22Rv1 (cell line): Measurements from ENCODE around the gene DTHD1.

Experiments
- H3K27ac ChIP-seq: fragments of 450-650 bp; 2 replicates; pipeline ENCODE4 v1.5.1; 2017
- ZFX ChIP-seq: fragments of 450-650 bp; IDR thresholded peaks from 2 replicates; pipeline ENCODE4 v1.6.1; 2017; ENCODE audit warnings: antibody characterized with exemption, borderline replicate concordance
- TF ChIP-seq, protein P1 (sequence below): fragments of 450-650 bp; IDR thresholded peaks from 2 replicates; pipeline ENCODE4 v1.5.1; 2017; ENCODE audit warnings: mild to moderate bottlenecking

Gene DTHD1

DNA sequence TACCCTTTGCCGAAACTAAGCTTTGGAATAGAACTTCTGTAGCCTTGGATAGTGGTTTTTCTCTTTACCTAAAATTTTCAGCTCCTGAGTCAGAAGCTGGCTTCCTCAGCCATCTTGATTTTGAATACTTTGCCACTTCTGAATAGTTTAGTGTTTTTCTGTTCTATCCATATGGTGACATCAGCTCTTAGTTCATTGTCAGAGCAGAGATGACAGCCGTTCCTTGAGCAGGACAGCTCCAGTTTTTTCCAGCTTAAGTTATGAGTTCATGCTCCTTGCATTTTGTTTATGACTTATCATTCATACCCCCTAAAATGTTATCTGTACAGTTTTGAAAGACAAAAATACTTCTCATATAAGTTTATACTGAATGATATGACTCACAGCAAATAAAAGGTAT, 47.8 kb downstream of the DTHD1 start:
- TF ChIP-seq ZFX, result no peak
- TF ChIP-seq, protein P1, sequence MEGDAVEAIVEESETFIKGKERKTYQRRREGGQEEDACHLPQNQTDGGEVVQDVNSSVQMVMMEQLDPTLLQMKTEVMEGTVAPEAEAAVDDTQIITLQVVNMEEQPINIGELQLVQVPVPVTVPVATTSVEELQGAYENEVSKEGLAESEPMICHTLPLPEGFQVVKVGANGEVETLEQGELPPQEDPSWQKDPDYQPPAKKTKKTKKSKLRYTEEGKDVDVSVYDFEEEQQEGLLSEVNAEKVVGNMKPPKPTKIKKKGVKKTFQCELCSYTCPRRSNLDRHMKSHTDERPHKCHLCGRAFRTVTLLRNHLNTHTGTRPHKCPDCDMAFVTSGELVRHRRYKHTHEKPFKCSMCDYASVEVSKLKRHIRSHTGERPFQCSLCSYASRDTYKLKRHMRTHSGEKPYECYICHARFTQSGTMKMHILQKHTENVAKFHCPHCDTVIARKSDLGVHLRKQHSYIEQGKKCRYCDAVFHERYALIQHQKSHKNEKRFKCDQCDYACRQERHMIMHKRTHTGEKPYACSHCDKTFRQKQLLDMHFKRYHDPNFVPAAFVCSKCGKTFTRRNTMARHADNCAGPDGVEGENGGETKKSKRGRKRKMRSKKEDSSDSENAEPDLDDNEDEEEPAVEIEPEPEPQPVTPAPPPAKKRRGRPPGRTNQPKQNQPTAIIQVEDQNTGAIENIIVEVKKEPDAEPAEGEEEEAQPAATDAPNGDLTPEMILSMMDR, result no peak
- no peak overlapping the region for H3K27ac ChIP-seq

DNA sequence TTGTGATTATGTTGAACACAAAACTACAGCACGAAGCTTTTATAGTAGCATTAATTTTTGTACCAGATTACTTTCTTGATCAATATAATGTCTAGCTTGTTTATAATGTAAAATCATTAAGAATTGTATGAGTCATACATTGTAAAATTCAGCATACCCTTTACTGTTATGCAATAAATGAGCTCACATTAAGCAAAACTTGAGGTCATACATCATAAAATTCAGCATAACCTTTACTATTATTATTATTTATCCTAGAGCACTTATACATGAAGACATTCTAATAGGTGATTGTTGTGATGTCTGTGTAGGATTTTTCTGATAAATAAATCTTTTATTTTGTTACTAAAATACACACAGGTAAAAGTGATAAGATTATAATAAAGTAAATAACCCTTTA, 49.4 kb downstream of the DTHD1 start:
- TF ChIP-seq ZFX, result no peak
- TF ChIP-seq, protein P1, result no peak
- no peak overlapping the region for H3K27ac ChIP-seq

DNA sequence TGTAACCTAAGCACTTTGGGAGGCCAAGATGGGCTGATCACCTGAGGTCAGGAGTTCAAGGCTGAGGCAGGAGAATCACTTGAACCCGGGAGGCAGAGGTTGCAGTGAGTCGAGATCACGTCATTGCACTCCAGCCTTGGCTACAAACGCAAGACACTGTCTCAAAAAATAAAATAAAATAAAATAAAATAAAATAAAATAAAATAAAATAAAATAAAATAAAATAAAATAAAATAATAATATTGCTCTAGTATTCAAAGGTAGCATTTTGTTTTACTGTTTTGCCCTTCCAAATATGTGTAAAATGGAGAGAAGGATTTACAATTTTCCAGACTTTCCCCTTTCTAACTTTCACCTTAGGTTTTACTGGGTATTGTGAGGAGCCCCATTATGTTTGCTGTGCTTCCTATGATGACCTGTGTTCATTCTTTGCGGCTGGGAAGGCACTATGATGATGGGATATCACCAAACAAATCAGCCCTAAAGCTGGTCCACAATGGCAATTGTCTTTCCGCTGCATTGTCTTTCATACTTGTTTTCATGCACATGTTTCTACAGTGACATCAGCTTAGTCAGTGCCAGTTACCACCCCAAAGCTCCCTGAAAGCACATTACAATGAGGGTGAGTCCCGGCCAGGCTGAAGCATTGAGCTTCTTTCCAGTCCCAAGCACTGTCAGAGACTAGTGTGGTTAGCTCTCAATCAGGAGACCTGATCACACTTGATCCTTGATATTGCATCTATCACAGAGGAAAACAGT, 50.8 kb downstream of the DTHD1 start:
- TF ChIP-seq ZFX, result no peak
- TF ChIP-seq, protein P1, result no peak
- H3K27ac ChIP-seq, result no peak overlapping the region

DNA sequence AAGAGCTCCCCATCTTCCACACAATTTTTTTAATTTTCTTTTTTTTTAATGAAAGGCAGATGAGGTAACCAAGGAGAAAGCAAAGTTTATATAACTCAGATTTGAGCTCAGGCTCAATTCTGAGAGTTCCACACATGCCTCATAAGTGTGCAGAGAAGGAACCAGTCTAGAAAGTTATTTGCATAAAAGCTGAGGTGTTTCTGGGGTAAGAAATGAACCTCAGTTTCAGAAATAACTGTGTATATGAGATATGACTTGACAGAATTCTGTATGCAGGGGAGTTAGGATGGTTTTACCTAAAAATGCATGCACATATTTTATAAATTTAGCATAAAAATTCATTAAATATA, 51.3 kb downstream of the DTHD1 start:
- TF ChIP-seq ZFX, result no peak
- no peak overlapping the region for H3K27ac ChIP-seq

DNA sequence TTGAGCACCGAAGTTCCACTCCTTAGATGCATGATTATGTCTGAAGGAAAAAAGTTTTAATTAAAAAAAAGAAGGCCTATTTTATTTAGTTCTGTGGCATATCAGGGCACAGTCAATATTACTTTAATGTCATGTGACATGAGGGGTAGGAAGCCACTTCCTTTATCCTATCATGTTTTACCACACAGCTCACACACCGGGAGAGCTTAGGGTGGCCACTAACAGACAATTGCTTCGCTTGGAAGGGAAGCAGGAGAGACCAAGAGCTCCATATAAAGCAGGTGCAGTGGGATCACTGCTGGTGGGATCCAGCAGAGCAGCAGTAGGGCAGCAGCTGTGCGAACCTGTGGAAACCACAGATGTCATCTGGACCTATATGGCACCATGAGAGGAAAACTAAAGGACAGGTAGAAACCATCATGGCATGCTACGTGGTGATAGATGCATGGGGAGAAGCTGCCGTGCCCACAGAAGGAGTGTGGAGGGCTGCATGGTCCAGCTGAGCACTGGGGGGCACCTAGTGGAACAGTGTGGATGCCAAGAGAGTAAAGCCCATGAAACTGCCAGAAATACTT, 52.0 kb downstream of the DTHD1 start:
- TF ChIP-seq, protein P1, result no peak
- no peak for TF ChIP-seq ZFX
- H3K27ac ChIP-seq, result no peak overlapping the region

DNA sequence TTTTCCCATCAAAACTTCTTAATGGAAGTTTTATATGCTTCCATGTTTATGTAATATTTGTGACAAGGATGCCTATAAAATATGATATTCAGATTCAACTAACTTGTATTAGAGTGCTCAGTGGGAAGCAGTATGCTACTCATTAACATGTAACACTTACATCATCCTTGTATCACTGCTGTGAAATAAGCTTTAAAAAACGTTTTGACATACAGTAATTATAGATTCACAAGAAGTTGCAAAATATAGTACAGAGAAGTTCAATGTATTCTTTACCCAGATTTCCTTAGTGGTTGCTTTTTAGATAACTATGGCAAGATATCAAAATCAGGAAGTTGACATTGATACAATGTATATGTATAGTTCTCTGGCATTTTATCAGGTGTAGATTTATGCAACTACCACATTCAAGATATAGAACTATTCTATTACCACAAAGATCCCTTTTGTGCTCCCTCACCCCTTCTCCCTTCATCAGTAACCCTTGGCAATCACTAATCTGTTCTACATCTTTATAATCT, 56.3 kb downstream of the DTHD1 start:
- TF ChIP-seq, protein P1, result no peak
- no peak for TF ChIP-seq ZFX

DNA sequence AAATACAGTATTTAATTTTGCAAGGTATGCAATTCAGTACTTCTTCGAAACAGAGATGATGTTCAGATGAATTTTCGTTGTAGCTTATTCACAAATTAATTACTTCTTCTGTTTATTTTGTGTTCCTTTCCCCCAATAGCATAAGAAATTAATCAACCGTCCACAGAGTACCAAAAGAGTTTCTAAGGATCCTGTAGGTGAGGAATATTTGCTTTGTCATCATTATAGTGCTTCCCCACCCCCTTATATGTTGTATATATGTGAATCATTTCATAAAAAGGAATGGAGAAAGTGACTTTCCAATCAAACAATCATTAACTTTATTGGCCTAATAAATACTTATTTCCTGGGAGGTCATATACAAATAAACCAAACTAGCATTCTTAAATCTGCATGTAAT, 57.6 kb downstream of the DTHD1 start:
- H3K27ac ChIP-seq, result no peak overlapping the region
- TF ChIP-seq, protein P1, result no peak
- TF ChIP-seq ZFX, result no peak

More for the DNA sequence above, 56.3 kb downstream of the DTHD1 start:
- H3K27ac ChIP-seq, result no peak overlapping the region
